Panc1 (cell line): ENCODE data around the gene GPD2.

Experiments
- CTCF ChIP-seq: fragments of 450-650 bp; IDR thresholded peaks from 2 replicates; pipeline ENCODE4 v1.5.1; 2017; ENCODE audit warnings: mild to moderate bottlenecking
- POLR2AphosphoS5 ChIP-seq: IDR thresholded peaks from 2 replicates; pipeline ENCODE4 v1.6.1; 2012; ENCODE audit warnings: mild to moderate bottlenecking, low read depth, low read length, moderate library complexity
- REST ChIP-seq, 2 experiments: IDR thresholded peaks; 2 replicates each; pipeline ENCODE4 v1.6.1; 2011 to 2012; ENCODE audit warnings: low read depth in 2 of 2, control low read depth in 1 of 2, low read length in 1 of 2, mild to moderate bottlenecking in 1 of 2, moderate library complexity in 1 of 2; ENCODE audit not compliant: insufficient read depth in 1 of 2
- SIN3A ChIP-seq: IDR thresholded peaks from 2 replicates; pipeline ENCODE4 v1.6.1; 2012; ENCODE audit warnings: low read depth, mild to moderate bottlenecking, low read length, moderate library complexity, borderline replicate concordance; ENCODE audit not compliant: insufficient read depth

- no peak for TF ChIP-seq CTCF
- TF ChIP-seq POLR2AphosphoS5, result no peak
- TF ChIP-seq REST (IDR thresholded peaks at IDR 0.05; ENCODE audit: insufficient read depth in 1 of 2, low read depth in 2 of 2, low read length in 1 of 2), result no peak
- TF ChIP-seq SIN3A, result no peak
These were observed 38.0 kb upstream of the GPD2 start for GRCh38 chr2:156398176-156398575.
